IMR-90 (cell line): ENCODE measurements around the gene OPCML.

Source experiments
- BHLHE40 ChIP-seq: fragments of 150-350 bp; IDR thresholded peaks from 2 replicates; pipeline ENCODE4 v1.6.1; 2016; ENCODE audit warnings: mild to moderate bottlenecking, low read depth, low read length
- CEBPB ChIP-seq: IDR thresholded peaks from 2 replicates; pipeline ENCODE4 v1.6.1; 2012; ENCODE audit warnings: low read depth, low read length, improper control_type of control experiment
- CHD1 ChIP-seq: IDR thresholded peaks from 2 replicates; pipeline ENCODE4 v1.6.1; 2012; ENCODE audit warnings: low read depth, low read length, improper control_type of control experiment
- MAFK ChIP-seq: IDR thresholded peaks from 2 replicates; pipeline ENCODE4 v1.6.1; 2012; ENCODE audit warnings: low read depth, low read length, improper control_type of control experiment
- MXI1 ChIP-seq: IDR thresholded peaks from 2 replicates; pipeline ENCODE4 v1.6.1; 2012; ENCODE audit warnings: low read depth, mild to moderate bottlenecking, low read length, moderate library complexity, borderline replicate concordance
- NFE2L2 ChIP-seq: fragments of 150-350 bp; IDR thresholded peaks from 2 replicates; pipeline ENCODE4 v1.6.1; 2016; ENCODE audit warnings: low read depth, mild to moderate bottlenecking, low read length
- POLR2A ChIP-seq: IDR thresholded peaks from 2 replicates; pipeline ENCODE4 v1.6.1; 2012; ENCODE audit warnings: mild to moderate bottlenecking, low read depth, low read length
- RAD21 ChIP-seq: IDR thresholded peaks from 2 replicates; pipeline ENCODE4 v1.6.1; 2012; ENCODE audit warnings: low read length, improper control_type of control experiment
- RCOR1 ChIP-seq: IDR thresholded peaks from 2 replicates; pipeline ENCODE4 v1.6.1; 2012; ENCODE audit warnings: mild to moderate bottlenecking, low read length, improper control_type of control experiment; ENCODE audit not compliant: insufficient replicate concordance
- RFX5 ChIP-seq: IDR thresholded peaks from 2 replicates; pipeline ENCODE4 v1.8.0; 2012; ENCODE audit warnings: low read depth, mild to moderate bottlenecking, low read length, moderate library complexity
- SMC3 ChIP-seq: fragments of 150-350 bp; IDR thresholded peaks from 2 replicates; pipeline ENCODE4 v1.6.1; 2016; ENCODE audit warnings: low read depth, mild to moderate bottlenecking, antibody characterized with exemption, low read length, moderate library complexity
- TF ChIP-seq, protein P1 (sequence below): conservative IDR thresholded peaks from 2 replicates; pipeline ENCODE4 v1.5.1; 2012; ENCODE audit warnings: mild to moderate bottlenecking, low read depth, low read length, improper control_type of control experiment
- TF ChIP-seq, protein P2 (sequence below): fragments of 150-350 bp; IDR thresholded peaks from 2 replicates; pipeline ENCODE4 v1.6.1; 2017; ENCODE audit warnings: mild to moderate bottlenecking, antibody characterized with exemption, low read length, low read depth
- TF ChIP-seq, protein P3 (sequence below): fragments of 150-350 bp; IDR thresholded peaks from 2 replicates; pipeline ENCODE4 v1.6.1; 2016; ENCODE audit warnings: low read depth, mild to moderate bottlenecking, low read length, moderate library complexity, borderline replicate concordance

DNA sequence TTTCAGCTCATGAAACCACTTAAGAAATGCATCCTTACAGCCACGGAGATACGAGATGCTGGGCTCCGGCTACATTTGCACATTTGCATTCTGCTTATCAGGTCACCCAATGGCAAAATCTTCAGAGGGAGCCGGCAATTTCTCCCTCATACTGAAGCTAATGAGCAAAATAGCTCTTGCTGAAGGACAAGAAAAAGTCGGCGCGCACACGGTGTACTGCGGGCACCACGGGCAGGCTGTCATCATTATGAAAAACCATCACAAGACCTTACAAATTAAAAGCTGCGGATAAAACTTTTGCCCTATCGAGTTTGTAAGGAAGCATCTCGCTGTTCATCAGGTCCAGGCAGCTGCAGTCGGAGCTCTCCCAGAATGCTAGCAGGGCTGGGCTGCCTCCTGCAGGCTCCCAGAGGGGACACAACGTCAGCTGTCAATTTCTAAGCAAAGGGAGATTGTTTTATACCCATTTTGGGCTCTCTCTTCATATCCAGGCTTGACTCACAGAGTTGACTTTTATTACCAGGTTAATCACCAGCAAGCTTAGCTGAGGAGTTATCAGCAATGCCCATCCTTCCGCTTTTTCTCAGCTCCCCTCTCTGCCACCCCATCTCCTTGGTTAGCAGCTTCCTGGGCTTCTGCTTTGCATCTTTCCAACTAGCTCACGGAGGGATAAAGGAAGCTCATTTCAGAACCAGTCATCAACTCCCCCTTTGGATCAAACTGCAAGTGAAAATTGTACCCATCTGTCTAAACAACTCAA is 375.1 kb downstream of the OPCML start:
- TF ChIP-seq, protein P1, sequence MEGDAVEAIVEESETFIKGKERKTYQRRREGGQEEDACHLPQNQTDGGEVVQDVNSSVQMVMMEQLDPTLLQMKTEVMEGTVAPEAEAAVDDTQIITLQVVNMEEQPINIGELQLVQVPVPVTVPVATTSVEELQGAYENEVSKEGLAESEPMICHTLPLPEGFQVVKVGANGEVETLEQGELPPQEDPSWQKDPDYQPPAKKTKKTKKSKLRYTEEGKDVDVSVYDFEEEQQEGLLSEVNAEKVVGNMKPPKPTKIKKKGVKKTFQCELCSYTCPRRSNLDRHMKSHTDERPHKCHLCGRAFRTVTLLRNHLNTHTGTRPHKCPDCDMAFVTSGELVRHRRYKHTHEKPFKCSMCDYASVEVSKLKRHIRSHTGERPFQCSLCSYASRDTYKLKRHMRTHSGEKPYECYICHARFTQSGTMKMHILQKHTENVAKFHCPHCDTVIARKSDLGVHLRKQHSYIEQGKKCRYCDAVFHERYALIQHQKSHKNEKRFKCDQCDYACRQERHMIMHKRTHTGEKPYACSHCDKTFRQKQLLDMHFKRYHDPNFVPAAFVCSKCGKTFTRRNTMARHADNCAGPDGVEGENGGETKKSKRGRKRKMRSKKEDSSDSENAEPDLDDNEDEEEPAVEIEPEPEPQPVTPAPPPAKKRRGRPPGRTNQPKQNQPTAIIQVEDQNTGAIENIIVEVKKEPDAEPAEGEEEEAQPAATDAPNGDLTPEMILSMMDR: no peak
- TF ChIP-seq, protein P2, sequence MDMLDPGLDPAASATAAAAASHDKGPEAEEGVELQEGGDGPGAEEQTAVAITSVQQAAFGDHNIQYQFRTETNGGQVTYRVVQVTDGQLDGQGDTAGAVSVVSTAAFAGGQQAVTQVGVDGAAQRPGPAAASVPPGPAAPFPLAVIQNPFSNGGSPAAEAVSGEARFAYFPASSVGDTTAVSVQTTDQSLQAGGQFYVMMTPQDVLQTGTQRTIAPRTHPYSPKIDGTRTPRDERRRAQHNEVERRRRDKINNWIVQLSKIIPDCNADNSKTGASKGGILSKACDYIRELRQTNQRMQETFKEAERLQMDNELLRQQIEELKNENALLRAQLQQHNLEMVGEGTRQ: no peak
- no peak for TF ChIP-seq CEBPB
- TF ChIP-seq, protein P3, sequence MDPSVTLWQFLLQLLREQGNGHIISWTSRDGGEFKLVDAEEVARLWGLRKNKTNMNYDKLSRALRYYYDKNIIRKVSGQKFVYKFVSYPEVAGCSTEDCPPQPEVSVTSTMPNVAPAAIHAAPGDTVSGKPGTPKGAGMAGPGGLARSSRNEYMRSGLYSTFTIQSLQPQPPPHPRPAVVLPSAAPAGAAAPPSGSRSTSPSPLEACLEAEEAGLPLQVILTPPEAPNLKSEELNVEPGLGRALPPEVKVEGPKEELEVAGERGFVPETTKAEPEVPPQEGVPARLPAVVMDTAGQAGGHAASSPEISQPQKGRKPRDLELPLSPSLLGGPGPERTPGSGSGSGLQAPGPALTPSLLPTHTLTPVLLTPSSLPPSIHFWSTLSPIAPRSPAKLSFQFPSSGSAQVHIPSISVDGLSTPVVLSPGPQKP: no peak
- TF ChIP-seq BHLHE40: no peak
- TF ChIP-seq RAD21: no peak
- TF ChIP-seq MAFK: no peak
- no peak for TF ChIP-seq POLR2A
- no peak for TF ChIP-seq NFE2L2
- no peak for TF ChIP-seq SMC3
- no peak for TF ChIP-seq MXI1
- TF ChIP-seq RCOR1: no peak
- TF ChIP-seq RFX5: no peak
- no peak for TF ChIP-seq CHD1
